ENCODE measurements around the gene SPN.

SPN gene

DNA sequence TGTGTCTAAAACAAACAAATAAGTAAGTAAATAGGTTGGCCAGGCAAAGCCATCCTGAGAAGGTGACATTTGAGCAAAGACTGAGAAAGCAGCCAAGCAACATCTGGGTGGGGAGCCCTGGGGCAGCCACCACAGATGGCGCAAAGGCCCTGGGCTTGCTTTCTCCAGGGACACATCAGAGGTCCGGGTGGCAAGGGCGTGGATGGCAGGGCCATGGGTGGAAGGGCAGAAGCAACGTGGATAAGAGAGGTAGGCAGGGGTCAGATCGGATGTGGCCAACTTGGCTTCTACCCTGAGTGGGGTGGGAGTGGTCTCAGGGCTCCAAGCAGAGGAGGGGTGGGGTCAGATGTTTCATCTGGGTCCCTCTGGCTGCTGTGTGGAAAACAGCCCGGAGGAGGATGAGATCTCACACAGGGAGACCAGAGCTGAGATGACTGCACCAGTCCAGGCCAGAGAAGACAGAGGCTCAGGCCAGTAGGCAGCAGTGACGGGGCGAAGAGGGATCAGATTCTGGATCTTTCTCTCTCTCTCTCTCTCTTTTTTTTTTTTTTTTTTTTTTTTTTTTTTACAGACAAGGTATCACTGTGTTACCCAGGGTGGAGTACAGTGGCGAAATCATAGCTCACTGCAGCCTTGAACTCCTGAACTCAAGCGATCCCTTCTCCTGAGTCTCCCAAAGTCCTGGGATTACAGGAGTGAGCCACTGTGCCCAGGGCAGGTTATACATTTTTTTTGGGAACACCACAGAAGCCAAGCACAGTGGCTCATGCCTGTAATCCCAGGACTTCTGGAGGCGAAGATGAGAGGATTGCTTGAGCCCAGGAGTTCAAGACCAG lies 6.1 kb upstream of the SPN start:
- Histone ChIP-seq H3K27ac (ENCODE audit: extremely low read depth, low read depth, low read length) (no peak overlapping the region), H3K4me3 (ENCODE audit: low read depth, low read length) (no peak overlapping the region), H3K4me1 (ENCODE audit: control insufficient read depth, insufficient read depth, low read length) (no peaks in the 10 kb centered on the region), H3K9me3 (ENCODE audit: control insufficient read depth, insufficient read depth, low read depth, low read length) (no peaks in the 10 kb centered on the region), H3K36me3 (ENCODE audit: control insufficient read depth in 2 of 2, insufficient read depth in 1 of 2, low read length in 2 of 2) (no peaks in the 10 kb centered on the region)
- CTCF ChIA-PET = interaction anchor here (0.6 kb wide), 1 partner anchor 190 kb away, joined by 3 read pairs; no protein-coding TSS in a partner anchor
- TF ChIP-seq ZNF623 (tag by site-specific recombination; IDR thresholded peaks at IDR 0.05) (peak; percentile 80), ZNF169 (tag by site-specific recombination; IDR thresholded peaks at IDR 0.05) (no peak)
- POLR2A ChIA-PET = interaction anchor here (0.6 to 0.7 kb wide), 2 partner anchors 742 to 1346 kb away, joined by 4 to 7 read pairs; no protein-coding TSS in a partner anchor

DNA sequence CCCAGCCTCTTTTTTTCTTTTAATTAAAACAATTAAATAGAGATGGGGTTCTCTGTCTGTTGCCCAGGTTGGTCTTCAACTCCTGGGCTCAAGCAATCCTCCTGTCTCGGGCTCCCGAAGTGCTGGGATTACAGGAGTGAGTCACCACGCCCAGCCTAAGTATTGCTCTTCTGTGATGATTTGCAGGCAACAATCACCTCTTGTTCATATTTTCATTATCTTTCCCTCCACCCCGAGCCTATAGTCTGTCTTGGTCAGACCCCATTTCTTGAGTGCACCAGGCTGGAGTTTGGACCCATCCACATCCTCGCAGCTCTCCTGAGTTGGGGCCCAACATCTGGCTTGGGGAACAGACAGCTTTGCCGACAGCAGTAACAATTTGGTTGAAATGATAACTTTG lies 4.3 kb upstream of the SPN start:
- Histone ChIP-seq H3K4me3 (ENCODE audit: low read depth, low read length) (no peak overlapping the region), H3K9me3 (ENCODE audit: control insufficient read depth, insufficient read depth, low read depth, low read length) (no peaks in the 10 kb centered on the region), H3K36me3 (ENCODE audit: control insufficient read depth in 2 of 2, insufficient read depth in 1 of 2, low read length in 2 of 2) (no peaks in the 10 kb centered on the region), H3K4me1 (ENCODE audit: control insufficient read depth, insufficient read depth, low read length) (no peaks in the 10 kb centered on the region), H3K27ac (ENCODE audit: extremely low read depth, low read depth, low read length) (no peak overlapping the region)
- no peak for TF ChIP-seq ZEB2 (tag by site-specific recombination; IDR thresholded peaks at IDR 0.05)
- TF ChIP-seq ZNF571 (tag by site-specific recombination; IDR thresholded peaks at IDR 0.05) = no peak
- TF ChIP-seq ZNF221 (tag by site-specific recombination; IDR thresholded peaks at IDR 0.05; ENCODE audit: borderline replicate concordance) = no peak
- TF ChIP-seq ZNF654 (tag by site-specific recombination; IDR thresholded peaks at IDR 0.05; ENCODE audit: low read depth) = no peak
- TF ChIP-seq GLIS1 (tag by site-specific recombination; IDR thresholded peaks at IDR 0.05) = no peak
- no peak for TF ChIP-seq ZNF530 (tag by site-specific recombination; IDR thresholded peaks at IDR 0.05; ENCODE audit: low read depth)
- TF ChIP-seq YY2 (tag by site-specific recombination; IDR thresholded peaks at IDR 0.05) = no peak
- ChIA-PET CTCF (interaction anchor here (0.6 kb wide), 1 partner anchor 190 kb away, joined by 4 read pairs; no protein-coding TSS in a partner anchor), POLR2A (interaction anchor here (0.7 kb wide), 1 partner anchor 8 kb away, joined by 3 read pairs; no protein-coding TSS in a partner anchor)

- ChIA-PET CTCF (no interaction called here), POLR2A (no interaction called here)
Observed at GRCh38 chr16:29662000-29662728, 883 bp upstream of the SPN start.

More at GRCh38 chr16:29662000-29662728, 883 bp upstream of the SPN start:
- H3K27ac ChIP-seq (ENCODE audit: extremely low read depth, low read depth, low read length) = no peak overlapping the region
- H3K4me3 ChIP-seq (ENCODE audit: low read depth, low read length) = no peak overlapping the region
- no peaks in the 10 kb centered on the region for H3K4me1 ChIP-seq (ENCODE audit: control insufficient read depth, insufficient read depth, low read length)
- H3K36me3 ChIP-seq (ENCODE audit: control insufficient read depth in 2 of 2, insufficient read depth in 1 of 2, low read length in 2 of 2) = no peaks in the 10 kb centered on the region
- H3K9me3 ChIP-seq (ENCODE audit: control insufficient read depth, insufficient read depth, low read depth, low read length) = no peaks in the 10 kb centered on the region
- TF ChIP-seq, protein P1, sequence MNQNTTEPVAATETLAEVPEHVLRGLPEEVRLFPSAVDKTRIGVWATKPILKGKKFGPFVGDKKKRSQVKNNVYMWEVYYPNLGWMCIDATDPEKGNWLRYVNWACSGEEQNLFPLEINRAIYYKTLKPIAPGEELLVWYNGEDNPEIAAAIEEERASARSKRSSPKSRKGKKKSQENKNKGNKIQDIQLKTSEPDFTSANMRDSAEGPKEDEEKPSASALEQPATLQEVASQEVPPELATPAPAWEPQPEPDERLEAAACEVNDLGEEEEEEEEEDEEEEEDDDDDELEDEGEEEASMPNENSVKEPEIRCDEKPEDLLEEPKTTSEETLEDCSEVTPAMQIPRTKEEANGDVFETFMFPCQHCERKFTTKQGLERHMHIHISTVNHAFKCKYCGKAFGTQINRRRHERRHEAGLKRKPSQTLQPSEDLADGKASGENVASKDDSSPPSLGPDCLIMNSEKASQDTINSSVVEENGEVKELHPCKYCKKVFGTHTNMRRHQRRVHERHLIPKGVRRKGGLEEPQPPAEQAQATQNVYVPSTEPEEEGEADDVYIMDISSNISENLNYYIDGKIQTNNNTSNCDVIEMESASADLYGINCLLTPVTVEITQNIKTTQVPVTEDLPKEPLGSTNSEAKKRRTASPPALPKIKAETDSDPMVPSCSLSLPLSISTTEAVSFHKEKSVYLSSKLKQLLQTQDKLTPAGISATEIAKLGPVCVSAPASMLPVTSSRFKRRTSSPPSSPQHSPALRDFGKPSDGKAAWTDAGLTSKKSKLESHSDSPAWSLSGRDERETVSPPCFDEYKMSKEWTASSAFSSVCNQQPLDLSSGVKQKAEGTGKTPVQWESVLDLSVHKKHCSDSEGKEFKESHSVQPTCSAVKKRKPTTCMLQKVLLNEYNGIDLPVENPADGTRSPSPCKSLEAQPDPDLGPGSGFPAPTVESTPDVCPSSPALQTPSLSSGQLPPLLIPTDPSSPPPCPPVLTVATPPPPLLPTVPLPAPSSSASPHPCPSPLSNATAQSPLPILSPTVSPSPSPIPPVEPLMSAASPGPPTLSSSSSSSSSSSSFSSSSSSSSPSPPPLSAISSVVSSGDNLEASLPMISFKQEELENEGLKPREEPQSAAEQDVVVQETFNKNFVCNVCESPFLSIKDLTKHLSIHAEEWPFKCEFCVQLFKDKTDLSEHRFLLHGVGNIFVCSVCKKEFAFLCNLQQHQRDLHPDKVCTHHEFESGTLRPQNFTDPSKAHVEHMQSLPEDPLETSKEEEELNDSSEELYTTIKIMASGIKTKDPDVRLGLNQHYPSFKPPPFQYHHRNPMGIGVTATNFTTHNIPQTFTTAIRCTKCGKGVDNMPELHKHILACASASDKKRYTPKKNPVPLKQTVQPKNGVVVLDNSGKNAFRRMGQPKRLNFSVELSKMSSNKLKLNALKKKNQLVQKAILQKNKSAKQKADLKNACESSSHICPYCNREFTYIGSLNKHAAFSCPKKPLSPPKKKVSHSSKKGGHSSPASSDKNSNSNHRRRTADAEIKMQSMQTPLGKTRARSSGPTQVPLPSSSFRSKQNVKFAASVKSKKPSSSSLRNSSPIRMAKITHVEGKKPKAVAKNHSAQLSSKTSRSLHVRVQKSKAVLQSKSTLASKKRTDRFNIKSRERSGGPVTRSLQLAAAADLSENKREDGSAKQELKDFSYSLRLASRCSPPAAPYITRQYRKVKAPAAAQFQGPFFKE (tag by site-specific recombination; IDR thresholded peaks at IDR 0.05; ENCODE audit: borderline replicate concordance) = no peak
